NCI-H69 (cell line): ENCODE data around the gene BBIP1.

Experiments used
- DNase-seq: peaks from one replicate; lab custom pipeline; 2025; lab: John Stamatoyannopoulos, UW

The BBIP1 gene

DNA sequence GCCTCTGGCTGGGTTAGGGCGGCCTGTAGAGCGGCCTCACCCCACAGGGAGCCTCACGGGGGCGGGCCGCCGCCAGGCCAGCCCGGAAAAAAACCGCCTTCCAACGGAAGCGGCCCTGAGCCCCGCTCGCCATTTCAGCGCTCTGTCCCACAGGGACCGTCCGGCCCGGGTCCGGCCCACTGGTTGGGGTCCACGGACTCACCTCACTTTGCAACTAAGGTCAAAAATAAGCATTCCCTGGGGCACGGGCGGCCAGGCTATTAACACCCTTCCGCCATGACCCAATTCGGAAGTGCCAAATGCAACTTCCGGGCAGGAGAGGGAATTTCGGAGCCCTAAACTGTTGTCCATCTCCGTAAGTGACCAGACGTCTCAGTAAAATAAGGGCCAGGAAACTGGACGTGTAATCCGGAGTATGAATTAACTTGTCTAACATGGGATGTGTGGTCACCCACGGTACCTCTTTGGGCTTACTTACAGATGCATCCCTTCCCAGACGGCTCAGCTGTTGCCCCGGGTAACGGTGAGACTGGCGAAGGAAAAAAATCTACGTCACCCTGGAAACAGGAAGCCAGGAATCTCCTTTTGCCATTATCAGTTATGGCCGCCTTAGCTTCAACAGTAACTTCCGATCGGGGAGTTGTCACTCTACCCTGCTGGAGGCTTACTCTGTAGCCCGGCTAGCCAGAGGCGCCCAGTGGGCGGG, at the start of gene BBIP1:
BBIP1 (minus strand) TSS at position 538 of the 706 bp plus-strand sequence. CDS start 1,023 bp downstream, outside the sequence.
- no peak for DNase-seq

DNA sequence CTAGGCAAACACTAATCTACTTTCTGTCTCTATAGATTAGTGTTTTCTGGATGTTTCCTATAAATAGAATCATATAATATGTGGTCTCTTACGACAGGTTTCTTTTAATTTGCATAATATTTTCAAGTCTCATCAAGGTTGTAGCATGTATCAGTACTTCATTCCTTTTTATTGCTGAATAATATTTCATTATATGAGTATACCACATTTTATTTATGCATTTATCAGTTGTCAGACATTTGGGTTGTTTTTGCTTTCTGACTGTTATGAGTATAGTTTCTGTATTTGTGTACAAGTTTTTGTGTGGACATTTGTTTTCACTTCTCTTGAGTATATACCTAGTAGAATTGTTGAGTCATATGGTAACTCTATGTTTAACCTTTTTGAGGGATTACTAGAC, 48.7 kb upstream of the BBIP1 start:
- no peak for DNase-seq

DNA sequence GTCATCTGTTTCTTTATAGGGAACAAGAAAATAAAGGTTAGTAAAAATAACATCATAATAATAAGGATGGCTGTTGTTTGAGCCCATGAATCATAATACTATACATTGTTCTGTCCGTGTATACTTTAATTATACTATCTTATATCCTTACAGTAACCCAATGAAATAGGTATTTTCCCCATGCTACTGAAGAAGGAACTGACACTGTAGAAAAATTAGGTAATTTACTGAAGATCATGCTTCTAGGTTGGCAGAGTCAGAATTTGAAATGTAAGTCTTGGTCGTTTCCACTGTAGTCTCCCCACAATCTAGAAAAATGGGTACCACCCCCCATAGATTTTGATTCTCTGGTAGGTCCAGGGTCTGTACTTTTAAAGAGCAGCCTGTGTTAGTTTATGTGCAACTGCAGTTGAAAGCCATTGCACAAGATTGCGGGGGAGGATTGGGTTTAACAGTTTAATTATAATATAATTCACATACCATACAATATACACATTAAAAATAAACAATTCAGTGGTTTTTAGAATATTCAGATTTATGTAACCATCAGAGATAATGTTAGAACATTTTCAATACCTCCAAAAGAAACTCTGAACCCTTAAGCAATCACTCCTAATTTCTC, 48.1 kb upstream of the BBIP1 start:
- no peak for DNase-seq

DNA sequence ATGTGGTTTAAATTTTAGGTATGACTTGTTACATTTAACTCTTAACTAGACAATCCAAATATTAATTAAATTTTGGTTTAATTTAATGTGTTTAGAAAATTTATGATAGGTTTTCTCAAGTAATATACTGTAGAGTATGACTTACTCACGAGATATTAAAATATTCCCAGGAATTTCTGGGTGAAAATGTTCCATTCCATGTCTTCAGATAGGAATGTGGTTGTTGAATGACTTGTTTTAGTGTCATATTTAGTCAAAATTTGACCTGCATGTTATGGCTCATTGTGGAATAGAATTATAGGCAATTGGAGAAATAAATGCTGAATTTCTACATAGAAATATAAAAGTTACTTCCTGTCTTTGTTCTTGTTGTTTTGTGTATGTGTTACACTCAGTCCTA, 47.2 kb upstream of the BBIP1 start:
- DNase-seq = no peak

DNA sequence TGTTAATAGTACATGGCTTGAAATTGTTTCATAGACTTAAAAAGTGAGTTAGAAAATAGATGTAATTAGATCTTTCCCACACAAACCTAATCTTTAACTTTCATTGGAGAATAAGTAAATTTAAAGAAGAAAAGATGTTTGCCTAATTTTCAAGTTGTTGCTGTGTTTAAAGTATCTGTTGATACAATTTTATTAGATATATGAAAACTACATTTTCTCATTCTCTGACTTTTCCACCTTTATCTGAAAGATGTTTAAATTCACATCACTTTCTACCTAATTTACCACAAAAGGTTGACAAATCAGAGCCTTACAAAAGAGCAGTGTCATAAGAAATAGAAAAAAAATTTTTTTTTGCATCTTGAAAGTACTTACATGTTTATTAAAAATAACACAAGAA, 46.2 kb upstream of the BBIP1 start:
- no peak for DNase-seq

- no peak for DNase-seq
Observed at GRCh38 chr10:110964681-110965080, 45.7 kb upstream of the BBIP1 start.

GRCh38 chr10:110963162-110963561, 44.2 kb upstream of the BBIP1 start:
- DNase-seq = no peak

DNA sequence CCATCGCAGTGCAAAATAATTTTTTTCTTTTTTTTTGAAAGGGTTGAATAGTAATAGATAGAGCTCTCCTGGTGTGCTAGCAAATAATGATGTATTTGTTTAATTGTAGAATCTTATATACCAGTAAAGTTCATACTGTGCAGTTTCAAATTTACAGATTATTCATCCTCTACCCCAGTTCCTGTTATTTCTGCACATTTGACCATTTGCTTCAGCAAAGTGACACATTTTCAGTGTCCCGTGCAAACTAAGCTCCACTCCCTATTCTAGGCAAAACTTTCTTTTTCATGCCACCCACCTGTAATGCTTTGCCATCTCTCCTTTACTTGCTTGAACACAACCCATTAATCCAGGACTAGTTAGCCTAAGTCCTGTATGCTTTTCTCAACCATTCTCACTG, 43.5 kb upstream of the BBIP1 start:
- no peak for DNase-seq

DNA sequence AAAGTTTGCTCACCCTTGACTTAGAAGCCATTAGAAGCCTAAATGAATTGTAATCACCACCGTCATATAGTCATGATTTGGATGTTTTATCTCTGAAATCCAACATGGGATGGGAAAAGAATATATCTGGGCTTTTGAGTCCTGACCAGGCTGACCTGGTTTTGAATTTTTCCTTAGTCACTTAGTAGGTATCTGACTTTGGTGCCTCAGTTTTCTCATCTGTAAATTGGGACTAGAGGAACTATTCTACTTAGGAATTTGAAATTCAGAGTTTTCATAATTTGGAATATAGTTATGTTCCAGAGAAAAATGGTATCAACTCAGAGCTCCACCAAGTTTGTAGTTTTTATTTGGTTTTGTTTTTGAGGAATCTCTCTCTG, 41.3 kb upstream of the BBIP1 start:
- DNase-seq = no peak

DNA sequence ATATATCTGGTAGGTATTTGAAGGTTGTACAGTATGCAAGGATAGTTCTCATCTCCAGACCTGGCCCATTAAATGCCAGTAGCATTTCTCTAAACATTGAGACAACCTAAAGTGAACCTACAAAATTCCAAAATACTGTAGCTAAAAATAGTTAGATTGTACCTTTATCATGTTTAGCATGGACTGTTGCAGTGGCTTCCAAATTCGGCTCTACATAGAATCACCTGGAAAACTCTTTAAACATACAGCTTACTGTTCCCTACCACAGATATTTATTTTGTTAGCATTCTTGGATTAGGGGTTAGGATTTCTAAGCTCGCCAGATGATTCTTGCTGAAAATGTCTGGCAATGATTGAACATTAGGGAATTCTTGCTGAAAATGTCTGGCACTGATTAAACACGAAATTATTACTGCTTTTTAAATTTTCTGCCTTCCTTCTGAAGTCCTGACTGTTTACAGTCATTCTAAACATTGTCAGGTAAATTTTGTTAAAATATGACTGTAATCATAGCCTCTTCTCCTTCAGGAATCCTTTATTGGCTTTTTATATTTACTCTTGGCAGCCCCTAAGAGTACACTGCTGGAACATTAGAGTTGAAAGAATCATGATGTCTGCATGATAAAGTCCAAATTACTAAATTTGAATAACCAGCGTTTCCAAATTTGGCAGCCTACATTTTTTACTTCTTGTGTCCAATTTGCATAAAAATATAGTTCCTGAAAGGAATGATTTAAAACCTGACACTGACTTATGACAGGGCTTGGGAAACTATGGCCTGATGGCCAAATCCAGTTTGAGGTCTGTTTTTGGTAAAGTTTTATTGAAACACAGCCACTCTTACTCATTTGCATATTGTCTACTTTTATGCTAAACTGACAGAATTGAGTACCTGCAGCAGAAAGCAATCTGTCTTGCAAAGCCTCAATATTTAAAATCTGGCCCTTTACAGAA, 40.7 kb upstream of the BBIP1 start:
- DNase-seq = no peak

- DNase-seq = no peak
Observed at GRCh38 chr10:110957606-110958005, 38.6 kb upstream of the BBIP1 start.

DNA sequence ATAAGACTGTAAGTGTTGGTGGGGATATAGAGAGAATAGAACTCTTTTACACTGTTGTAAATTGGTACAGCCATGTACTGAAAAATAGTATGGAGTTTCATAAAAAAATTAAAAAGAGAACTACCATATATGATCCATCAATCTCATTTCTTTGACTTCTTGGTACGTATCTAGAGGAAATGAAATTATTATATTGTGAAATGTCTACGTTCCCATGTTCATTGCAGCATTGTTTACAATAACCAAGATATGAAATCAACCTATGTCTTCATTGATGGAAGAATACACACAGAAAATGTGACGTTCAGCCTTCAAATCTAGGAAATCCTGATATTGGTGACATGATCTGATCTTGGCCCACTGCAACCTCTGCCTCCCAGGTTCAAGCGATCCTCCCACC, 32.4 kb upstream of the BBIP1 start:
- no peak for DNase-seq

GRCh38 chr10:110947061-110947595, 28.1 kb upstream of the BBIP1 start:
- DNase-seq = no peak

DNA sequence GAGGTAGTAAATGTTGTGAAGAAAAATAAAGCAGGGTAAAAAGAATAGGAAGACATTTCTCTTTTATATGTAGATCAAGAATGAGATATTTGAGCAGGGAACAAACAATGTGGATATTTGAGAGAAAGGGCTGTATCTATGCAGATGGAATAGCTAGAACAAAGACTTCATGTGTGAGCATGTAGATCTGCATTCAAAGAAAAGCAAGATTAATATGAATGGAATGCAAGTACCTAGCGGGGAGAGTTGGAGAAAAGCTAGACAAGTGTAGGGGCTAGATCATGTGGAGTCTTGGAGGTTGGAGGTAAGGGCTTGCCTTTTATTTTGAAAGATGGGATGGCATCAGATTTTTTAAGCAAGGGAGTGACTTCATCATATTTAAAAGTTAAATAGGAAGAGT, 27.5 kb upstream of the BBIP1 start:
- DNase-seq = no peak

DNA sequence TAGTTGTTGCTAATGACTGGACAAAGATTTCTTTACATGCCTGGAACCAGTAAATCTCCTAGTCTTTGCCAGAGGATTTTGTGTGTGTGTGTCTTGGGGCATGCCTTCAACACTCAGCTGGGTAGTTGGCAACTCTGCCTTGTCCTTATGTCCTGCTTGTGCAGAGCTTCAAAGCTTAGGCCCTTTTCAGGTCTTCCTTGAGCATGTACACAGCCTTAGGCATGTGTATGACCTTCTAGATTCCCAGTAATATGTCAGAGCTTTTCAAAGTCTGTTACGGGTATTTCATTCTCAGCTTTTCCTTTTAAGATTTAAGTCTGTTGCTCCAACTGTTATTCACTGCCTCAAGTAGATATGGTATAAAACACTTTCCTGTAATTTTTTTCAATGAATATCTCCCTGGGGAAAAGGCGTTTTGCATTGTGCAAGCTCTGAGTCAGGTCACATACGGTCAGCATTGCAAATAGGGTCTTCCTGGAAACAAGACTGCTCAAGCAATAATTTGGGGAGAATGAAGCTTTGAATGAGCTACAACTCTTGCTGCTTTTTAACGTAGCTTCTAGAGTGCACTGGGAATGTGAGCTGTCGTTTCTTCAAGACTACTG, 25.9 kb upstream of the BBIP1 start:
- peak; percentile 9 for DNase-seq

DNA sequence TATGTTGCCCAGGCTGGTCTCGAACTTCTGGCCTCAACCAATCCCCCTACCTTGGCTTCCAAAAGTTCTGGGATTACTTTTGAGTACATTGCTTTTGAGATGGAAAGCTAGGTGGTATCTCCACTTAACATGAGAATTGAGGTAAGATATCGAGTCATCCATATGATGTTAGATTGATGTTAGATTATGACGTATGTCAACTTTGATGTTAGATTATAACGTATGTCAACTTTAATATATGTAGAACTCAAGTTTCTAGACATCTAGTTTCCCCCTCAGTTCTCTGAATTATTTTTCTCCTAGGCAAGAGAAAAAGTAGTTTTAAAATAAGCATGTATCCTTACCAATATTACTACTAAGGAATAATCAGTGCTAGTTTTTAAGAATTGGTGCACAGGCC, 20.4 kb upstream of the BBIP1 start:
- no peak for DNase-seq

GRCh38 chr10:110936757-110937156, 17.8 kb upstream of the BBIP1 start:
- no peak for DNase-seq

DNA sequence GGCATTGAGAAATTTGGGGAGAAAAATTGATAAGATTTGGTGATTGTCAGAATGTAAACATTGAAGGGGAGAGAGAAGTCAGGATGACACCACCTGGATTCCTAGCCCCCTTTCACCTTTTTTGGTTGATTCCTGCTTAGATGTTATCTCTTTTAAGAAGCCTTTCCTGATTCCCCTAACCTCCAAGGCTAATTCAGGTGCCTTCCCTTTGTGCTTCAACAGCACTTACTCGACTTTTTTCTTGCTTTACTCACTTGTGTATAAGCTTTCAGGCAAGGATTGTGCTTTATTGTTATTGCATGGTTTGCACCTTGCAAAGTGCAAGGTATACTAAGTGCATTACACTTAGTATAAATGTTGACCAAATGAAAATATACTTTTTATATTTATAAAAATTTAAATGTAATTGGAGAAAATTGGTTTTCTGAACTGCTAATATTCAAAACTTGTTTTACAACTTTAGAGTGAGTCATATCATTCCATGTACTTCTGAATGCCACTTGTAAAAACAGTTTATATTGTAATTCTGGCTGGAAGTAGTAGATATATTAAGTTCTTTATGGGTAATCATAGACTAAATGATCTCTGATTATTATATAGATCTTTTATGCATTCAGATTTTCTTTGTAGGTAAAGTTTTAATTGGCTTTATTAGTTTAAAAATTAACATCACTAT, 13.7 kb upstream of the BBIP1 start:
- DNase-seq = no peak

GRCh38 chr10:110931769-110932381, 12.9 kb upstream of the BBIP1 start:
- no peak for DNase-seq

DNA sequence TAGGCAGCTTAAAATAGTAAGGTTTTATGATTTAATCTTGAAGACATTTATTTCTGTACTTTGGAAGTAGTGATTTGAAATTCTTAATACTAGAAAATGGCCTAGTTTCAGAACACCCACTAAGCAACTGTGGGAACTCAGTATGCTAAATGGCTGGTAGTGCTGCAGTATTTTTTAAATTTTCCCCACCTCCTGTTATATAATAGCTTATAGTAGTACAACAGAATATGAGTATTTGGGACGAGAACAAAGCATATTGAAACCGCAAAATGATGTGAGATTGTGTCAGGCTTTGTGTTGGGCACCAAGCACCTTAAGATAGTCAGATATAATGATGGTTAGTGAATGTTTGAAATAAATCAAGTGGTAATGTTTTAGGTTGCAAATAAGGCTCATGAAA, 8.5 kb upstream of the BBIP1 start:
- no peak for DNase-seq

- no peak for DNase-seq
Observed at GRCh38 chr10:110923856-110924493, 5.0 kb upstream of the BBIP1 start.
